SK-N-SH treated with all-trans-retinoic acid at 6 μM for 48 hours (cell line): Measurements from ENCODE around the gene KIAA1328.

Experiments
- ATAC-seq: fragments of 200-7000 bp; cut with Tn5 transposase; 3 replicates; pipeline ENCODE4 v1.9.1; 2020; ENCODE audit warnings: mild to moderate bottlenecking, moderate library complexity
- ARNTL ChIP-seq: fragments of 450-650 bp; formaldehyde crosslinking; IDR thresholded peaks from 2 replicates; pipeline ENCODE4 v1.5.0; 2020; ENCODE audit warnings: low read depth, mild to moderate bottlenecking, moderate library complexity, borderline replicate concordance
- BACH2 ChIP-seq: fragments of 250-450 bp; sonication (Bioruptor Pico); IDR thresholded peaks from 2 replicates; pipeline ENCODE4 v1.9.0; 2021; ENCODE audit warnings: mild to moderate bottlenecking, borderline replicate concordance
- CSDC2 ChIP-seq: fragments of 250-450 bp; sonication (Bioruptor Pico); IDR thresholded peaks from 2 replicates; pipeline ENCODE4 v1.5.0; 2020; ENCODE audit warnings: mild to moderate bottlenecking, moderate library complexity
- ESRRG ChIP-seq: fragments of 250-450 bp; sonication (Bioruptor Pico); IDR thresholded peaks from 2 replicates; pipeline ENCODE4 v1.6.1; 2021; ENCODE audit warnings: mild to moderate bottlenecking
- GLIS3 ChIP-seq: fragments of 250-450 bp; sonication (Bioruptor Pico); IDR thresholded peaks from 2 replicates; pipeline ENCODE4 v1.5.0; 2020; ENCODE audit warnings: mild to moderate bottlenecking, moderate library complexity
- ISL1 ChIP-seq: fragments of 250-450 bp; sonication (Bioruptor Pico); IDR thresholded peaks from 2 replicates; pipeline ENCODE4 v2.1.2; 2022; ENCODE audit warnings: mild to moderate bottlenecking, moderate library complexity
- OSR1 ChIP-seq: fragments of 250-450 bp; sonication (Bioruptor Pico); IDR thresholded peaks from 2 replicates; pipeline ENCODE4 v1.8.0; 2022; ENCODE audit warnings: moderate library complexity, mild to moderate bottlenecking, inconsistent platforms
- RARB ChIP-seq: fragments of 250-450 bp; sonication (Bioruptor Pico); IDR thresholded peaks from 2 replicates; pipeline ENCODE4 v1.8.0; 2021; ENCODE audit warnings: mild to moderate bottlenecking, moderate library complexity
- TCF4 ChIP-seq: fragments of 250-450 bp; sonication (Bioruptor Pico); IDR thresholded peaks from 2 replicates; pipeline ENCODE4 v1.8.0; 2021; ENCODE audit warnings: mild to moderate bottlenecking, moderate library complexity, borderline replicate concordance
- TOX ChIP-seq: fragments of 250-450 bp; sonication (Bioruptor Pico); IDR thresholded peaks from 2 replicates; pipeline ENCODE4 v1.8.0; 2021; ENCODE audit warnings: mild to moderate bottlenecking, moderate library complexity, borderline replicate concordance
- ZC3H10 ChIP-seq: fragments of 250-450 bp; sonication (Bioruptor Pico); IDR thresholded peaks from 2 replicates; pipeline ENCODE4 v1.5.1; 2021; ENCODE audit warnings: mild to moderate bottlenecking, moderate library complexity
- ZFP3 ChIP-seq: fragments of 250-450 bp; sonication (Bioruptor Pico); IDR thresholded peaks from 2 replicates; pipeline ENCODE4 v1.5.0; 2020; ENCODE audit warnings: mild to moderate bottlenecking, moderate library complexity
- ZFP30 ChIP-seq: fragments of 450-650 bp; formaldehyde crosslinking; IDR thresholded peaks from 2 replicates; pipeline ENCODE4 v1.5.0; 2022; ENCODE audit warnings: mild to moderate bottlenecking, moderate library complexity
- ZNF565 ChIP-seq: fragments of 450-650 bp; formaldehyde crosslinking; conservative IDR thresholded peaks from 2 replicates; pipeline ENCODE4 v1.5.0; 2020; ENCODE audit warnings: low read depth, mild to moderate bottlenecking, moderate library complexity
- ZNF70 ChIP-seq: fragments of 450-650 bp; formaldehyde crosslinking; IDR thresholded peaks from 2 replicates; pipeline ENCODE4 v1.5.0; 2020; ENCODE audit warnings: mild to moderate bottlenecking, moderate library complexity
- ZNF8 ChIP-seq: fragments of 450-650 bp; formaldehyde crosslinking; IDR thresholded peaks from 2 replicates; pipeline ENCODE4 v1.5.0; 2020; ENCODE audit warnings: mild to moderate bottlenecking, moderate library complexity
- TF ChIP-seq, protein P1 (sequence below): fragments of 250-450 bp; sonication (Bioruptor Pico); IDR thresholded peaks from 2 replicates; pipeline ENCODE4 v1.5.0; 2020; ENCODE audit warnings: mild to moderate bottlenecking, moderate library complexity
- TF ChIP-seq, protein P2 (sequence below): fragments of 250-450 bp; sonication (Bioruptor Pico); IDR thresholded peaks from 2 replicates; pipeline ENCODE4 v1.5.1; 2020; ENCODE audit warnings: low read depth, mild to moderate bottlenecking, moderate library complexity
- TF ChIP-seq, protein P3 (sequence below): fragments of 250-450 bp; sonication (Bioruptor Pico); IDR thresholded peaks from 2 replicates; pipeline ENCODE4 v1.8.0; 2020; ENCODE audit warnings: mild to moderate bottlenecking, moderate library complexity, borderline replicate concordance
- TF ChIP-seq, protein P4 (sequence below): fragments of 250-450 bp; sonication (Bioruptor Pico); IDR thresholded peaks from 2 replicates; pipeline ENCODE4 v1.5.1; 2021; ENCODE audit warnings: mild to moderate bottlenecking, moderate library complexity
- TF ChIP-seq, protein P5 (sequence below): fragments of 250-450 bp; sonication (Bioruptor Pico); IDR thresholded peaks from 2 replicates; pipeline ENCODE4 v1.8.0; 2021; ENCODE audit warnings: low read depth, mild to moderate bottlenecking, moderate library complexity, borderline replicate concordance

The KIAA1328 gene

DNA sequence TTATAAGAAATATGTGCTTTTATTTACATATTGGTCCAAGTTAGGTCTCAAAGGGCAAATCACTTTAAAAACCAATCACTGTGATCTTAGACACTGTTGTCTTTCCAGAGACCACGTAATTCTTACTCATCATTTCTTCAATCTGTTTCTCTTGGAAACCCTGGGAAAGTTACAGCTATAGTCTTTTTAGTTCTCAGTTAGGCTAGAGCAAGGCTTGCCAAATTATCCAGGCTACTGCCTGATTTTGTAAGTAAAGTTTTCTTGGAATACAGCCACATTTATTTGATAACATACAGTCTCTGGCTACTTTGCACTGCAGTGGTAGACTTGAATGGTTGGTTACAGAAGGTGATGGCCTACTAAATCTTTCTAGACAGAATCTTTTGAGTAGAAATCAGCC, 106.0 kb downstream of the KIAA1328 start (continued):
- TF ChIP-seq, protein P1, sequence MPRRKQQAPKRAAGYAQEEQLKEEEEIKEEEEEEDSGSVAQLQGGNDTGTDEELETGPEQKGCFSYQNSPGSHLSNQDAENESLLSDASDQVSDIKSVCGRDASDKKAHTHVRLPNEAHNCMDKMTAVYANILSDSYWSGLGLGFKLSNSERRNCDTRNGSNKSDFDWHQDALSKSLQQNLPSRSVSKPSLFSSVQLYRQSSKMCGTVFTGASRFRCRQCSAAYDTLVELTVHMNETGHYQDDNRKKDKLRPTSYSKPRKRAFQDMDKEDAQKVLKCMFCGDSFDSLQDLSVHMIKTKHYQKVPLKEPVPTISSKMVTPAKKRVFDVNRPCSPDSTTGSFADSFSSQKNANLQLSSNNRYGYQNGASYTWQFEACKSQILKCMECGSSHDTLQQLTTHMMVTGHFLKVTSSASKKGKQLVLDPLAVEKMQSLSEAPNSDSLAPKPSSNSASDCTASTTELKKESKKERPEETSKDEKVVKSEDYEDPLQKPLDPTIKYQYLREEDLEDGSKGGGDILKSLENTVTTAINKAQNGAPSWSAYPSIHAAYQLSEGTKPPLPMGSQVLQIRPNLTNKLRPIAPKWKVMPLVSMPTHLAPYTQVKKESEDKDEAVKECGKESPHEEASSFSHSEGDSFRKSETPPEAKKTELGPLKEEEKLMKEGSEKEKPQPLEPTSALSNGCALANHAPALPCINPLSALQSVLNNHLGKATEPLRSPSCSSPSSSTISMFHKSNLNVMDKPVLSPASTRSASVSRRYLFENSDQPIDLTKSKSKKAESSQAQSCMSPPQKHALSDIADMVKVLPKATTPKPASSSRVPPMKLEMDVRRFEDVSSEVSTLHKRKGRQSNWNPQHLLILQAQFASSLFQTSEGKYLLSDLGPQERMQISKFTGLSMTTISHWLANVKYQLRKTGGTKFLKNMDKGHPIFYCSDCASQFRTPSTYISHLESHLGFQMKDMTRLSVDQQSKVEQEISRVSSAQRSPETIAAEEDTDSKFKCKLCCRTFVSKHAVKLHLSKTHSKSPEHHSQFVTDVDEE (CRISPR knock-in tag), result no peak
- no peak for TF ChIP-seq ZC3H10 (CRISPR knock-in tag)
- no peak for TF ChIP-seq ESRRG (CRISPR knock-in tag)
- TF ChIP-seq, protein P2, sequence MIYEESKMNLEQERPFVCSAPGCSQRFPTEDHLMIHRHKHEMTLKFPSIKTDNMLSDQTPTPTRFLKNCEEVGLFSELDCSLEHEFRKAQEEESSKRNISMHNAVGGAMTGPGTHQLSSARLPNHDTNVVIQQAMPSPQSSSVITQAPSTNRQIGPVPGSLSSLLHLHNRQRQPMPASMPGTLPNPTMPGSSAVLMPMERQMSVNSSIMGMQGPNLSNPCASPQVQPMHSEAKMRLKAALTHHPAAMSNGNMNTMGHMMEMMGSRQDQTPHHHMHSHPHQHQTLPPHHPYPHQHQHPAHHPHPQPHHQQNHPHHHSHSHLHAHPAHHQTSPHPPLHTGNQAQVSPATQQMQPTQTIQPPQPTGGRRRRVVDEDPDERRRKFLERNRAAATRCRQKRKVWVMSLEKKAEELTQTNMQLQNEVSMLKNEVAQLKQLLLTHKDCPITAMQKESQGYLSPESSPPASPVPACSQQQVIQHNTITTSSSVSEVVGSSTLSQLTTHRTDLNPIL (CRISPR knock-in tag), result no peak
- TF ChIP-seq, protein P3, sequence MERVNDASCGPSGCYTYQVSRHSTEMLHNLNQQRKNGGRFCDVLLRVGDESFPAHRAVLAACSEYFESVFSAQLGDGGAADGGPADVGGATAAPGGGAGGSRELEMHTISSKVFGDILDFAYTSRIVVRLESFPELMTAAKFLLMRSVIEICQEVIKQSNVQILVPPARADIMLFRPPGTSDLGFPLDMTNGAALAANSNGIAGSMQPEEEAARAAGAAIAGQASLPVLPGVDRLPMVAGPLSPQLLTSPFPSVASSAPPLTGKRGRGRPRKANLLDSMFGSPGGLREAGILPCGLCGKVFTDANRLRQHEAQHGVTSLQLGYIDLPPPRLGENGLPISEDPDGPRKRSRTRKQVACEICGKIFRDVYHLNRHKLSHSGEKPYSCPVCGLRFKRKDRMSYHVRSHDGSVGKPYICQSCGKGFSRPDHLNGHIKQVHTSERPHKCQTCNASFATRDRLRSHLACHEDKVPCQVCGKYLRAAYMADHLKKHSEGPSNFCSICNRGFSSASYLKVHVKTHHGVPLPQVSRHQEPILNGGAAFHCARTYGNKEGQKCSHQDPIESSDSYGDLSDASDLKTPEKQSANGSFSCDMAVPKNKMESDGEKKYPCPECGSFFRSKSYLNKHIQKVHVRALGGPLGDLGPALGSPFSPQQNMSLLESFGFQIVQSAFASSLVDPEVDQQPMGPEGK (CRISPR knock-in tag), result no peak
- no peak for TF ChIP-seq OSR1 (CRISPR knock-in tag)
- TF ChIP-seq ISL1 (CRISPR knock-in tag), result no peak

DNA sequence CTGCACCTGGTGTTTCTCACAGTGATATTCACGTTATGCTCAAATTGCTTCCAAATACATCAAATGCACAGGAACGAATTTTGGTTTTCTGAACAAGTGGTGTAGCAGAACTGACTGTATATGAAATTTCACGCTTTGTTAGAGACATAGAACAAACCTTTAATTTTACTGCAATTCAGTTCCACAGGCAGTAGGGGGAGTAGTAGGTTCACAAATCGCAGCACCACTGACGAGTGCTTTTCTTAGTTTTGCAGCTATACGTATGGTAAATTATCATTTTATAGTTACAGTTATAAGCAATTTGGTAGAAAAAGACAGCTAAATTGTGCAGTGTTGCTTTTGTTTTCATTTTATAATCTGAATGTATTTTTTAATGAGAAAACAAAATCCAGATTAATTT, 113.3 kb downstream of the KIAA1328 start:
- no peak for ATAC-seq
- TF ChIP-seq ZNF565 (no peak), RARB (CRISPR knock-in tag) (no peak), ARNTL (CRISPR knock-in tag) (no peak)
- TF ChIP-seq, protein P2 (CRISPR knock-in tag), result no peak

DNA sequence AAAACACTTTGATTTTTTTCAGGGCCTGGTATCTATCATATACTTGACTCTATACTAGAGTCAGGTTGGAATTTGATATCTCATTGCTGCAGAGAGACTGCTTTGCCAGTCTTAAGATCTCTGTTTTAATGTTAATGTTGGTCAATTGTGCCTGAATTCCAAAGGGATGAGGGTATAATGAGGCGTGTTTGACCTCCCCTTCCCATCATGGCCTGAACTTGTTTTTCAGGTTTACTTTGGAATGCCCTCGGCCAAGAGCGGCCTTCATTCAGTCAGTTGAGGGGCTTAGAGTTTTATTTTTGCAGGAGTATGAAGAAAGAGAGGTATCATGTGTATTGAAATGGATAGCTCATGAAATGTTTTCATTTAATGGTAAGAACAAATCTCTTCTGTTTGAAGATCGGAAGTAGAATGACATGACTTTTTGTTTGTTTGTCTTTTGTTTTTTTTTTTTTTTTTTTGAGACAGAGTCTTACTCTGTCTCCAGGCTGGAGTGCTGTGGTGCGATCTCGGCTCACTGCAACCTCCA, 119.0 kb downstream of the KIAA1328 start:
- TF ChIP-seq, protein P3 (CRISPR knock-in tag), result no peak
- TF ChIP-seq ESRRG (CRISPR knock-in tag) (no peak), ZNF8 (CRISPR knock-in tag) (no peak), TOX (no peak), ZNF70 (no peak), ZNF565 (no peak), CSDC2 (CRISPR knock-in tag) (no peak), ZC3H10 (CRISPR knock-in tag) (no peak), OSR1 (CRISPR knock-in tag) (no peak), ZFP3 (CRISPR knock-in tag) (no peak), ISL1 (CRISPR knock-in tag) (no peak), ZFP30 (CRISPR knock-in tag) (no peak), GLIS3 (no peak), BACH2 (CRISPR knock-in tag) (no peak), TCF4 (CRISPR knock-in tag) (no peak), RARB (CRISPR knock-in tag) (no peak)
- TF ChIP-seq, protein P4, sequence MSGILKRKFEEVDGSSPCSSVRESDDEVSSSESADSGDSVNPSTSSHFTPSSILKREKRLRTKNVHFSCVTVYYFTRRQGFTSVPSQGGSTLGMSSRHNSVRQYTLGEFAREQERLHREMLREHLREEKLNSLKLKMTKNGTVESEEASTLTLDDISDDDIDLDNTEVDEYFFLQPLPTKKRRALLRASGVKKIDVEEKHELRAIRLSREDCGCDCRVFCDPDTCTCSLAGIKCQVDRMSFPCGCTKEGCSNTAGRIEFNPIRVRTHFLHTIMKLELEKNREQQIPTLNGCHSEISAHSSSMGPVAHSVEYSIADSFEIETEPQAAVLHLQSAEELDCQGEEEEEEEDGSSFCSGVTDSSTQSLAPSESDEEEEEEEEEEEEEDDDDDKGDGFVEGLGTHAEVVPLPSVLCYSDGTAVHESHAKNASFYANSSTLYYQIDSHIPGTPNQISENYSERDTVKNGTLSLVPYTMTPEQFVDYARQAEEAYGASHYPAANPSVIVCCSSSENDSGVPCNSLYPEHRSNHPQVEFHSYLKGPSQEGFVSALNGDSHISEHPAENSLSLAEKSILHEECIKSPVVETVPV (CRISPR knock-in tag), result no peak
- TF ChIP-seq, protein P5, sequence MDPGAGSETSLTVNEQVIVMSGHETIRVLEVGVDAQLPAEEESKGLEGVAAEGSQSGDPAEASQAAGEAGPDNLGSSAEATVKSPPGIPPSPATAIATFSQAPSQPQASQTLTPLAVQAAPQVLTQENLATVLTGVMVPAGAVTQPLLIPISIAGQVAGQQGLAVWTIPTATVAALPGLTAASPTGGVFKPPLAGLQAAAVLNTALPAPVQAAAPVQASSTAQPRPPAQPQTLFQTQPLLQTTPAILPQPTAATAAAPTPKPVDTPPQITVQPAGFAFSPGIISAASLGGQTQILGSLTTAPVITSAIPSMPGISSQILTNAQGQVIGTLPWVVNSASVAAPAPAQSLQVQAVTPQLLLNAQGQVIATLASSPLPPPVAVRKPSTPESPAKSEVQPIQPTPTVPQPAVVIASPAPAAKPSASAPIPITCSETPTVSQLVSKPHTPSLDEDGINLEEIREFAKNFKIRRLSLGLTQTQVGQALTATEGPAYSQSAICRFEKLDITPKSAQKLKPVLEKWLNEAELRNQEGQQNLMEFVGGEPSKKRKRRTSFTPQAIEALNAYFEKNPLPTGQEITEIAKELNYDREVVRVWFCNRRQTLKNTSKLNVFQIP (CRISPR knock-in tag), result no peak
- TF ChIP-seq, protein P2 (CRISPR knock-in tag), result no peak
- no peak for ATAC-seq
